HEK293 (cell line): ENCODE results near the gene PSAP.

ENCODE experiments used
- OSR2 ChIP-seq: fragments of 450-650 bp; formaldehyde crosslinking; IDR thresholded peaks from 2 replicates; pipeline ENCODE4 v1.5.1; 2016; ENCODE audit warnings: missing biosample characterization, missing genetic modification characterization
- PRDM1 ChIP-seq: fragments of 450-650 bp; formaldehyde crosslinking; IDR thresholded peaks from 2 replicates; pipeline ENCODE4; 2016; ENCODE audit warnings: missing biosample characterization, missing genetic modification characterization
- PRDM10 ChIP-seq: fragments of 450-650 bp; formaldehyde crosslinking; IDR thresholded peaks from 2 replicates; pipeline ENCODE4 v1.5.1; 2016; ENCODE audit warnings: missing biosample characterization, missing genetic modification characterization
- SALL2 ChIP-seq: fragments of 450-650 bp; formaldehyde crosslinking; IDR thresholded peaks from 2 replicates; pipeline ENCODE4 v1.5.0; 2017; ENCODE audit warnings: missing biosample characterization, mild to moderate bottlenecking, missing genetic modification characterization, borderline replicate concordance
- SCRT2 ChIP-seq: fragments of 450-650 bp; formaldehyde crosslinking; IDR thresholded peaks from 2 replicates; pipeline ENCODE4 v1.5.1; 2016; ENCODE audit warnings: missing biosample characterization, missing genetic modification characterization
- SP7 ChIP-seq: fragments of 450-650 bp; formaldehyde crosslinking; IDR thresholded peaks from 2 replicates; pipeline ENCODE4 v1.5.1; 2016; ENCODE audit warnings: missing biosample characterization, missing genetic modification characterization
- TSHZ1 ChIP-seq: fragments of 450-650 bp; formaldehyde crosslinking; IDR thresholded peaks from 2 replicates; pipeline ENCODE4 v1.5.1; 2016; ENCODE audit warnings: missing biosample characterization, missing genetic modification characterization, borderline replicate concordance
- ZBTB1 ChIP-seq: fragments of 450-650 bp; formaldehyde crosslinking; IDR thresholded peaks from 2 replicates; pipeline ENCODE4 v1.5.1; 2016; ENCODE audit warnings: missing biosample characterization, missing genetic modification characterization
- ZBTB11 ChIP-seq: fragments of 450-650 bp; formaldehyde crosslinking; conservative IDR thresholded peaks from 2 replicates; pipeline ENCODE4 v1.5.1; 2016; ENCODE audit warnings: low read depth, missing biosample characterization, missing genetic modification characterization
- ZBTB44 ChIP-seq: fragments of 450-650 bp; IDR thresholded peaks from 2 replicates; pipeline ENCODE4 v1.5.1; 2018; ENCODE audit warnings: missing biosample characterization, mild to moderate bottlenecking, missing genetic modification characterization
- ZFP37 ChIP-seq: fragments of 450-650 bp; formaldehyde crosslinking; IDR thresholded peaks from 2 replicates; pipeline ENCODE4 v1.5.1; 2016; ENCODE audit warnings: missing biosample characterization, missing genetic modification characterization
- ZNF146 ChIP-seq: fragments of 450-650 bp; formaldehyde crosslinking; IDR thresholded peaks from 2 replicates; pipeline ENCODE4 v1.5.1; 2016; ENCODE audit warnings: missing biosample characterization, missing genetic modification characterization
- ZNF223 ChIP-seq: fragments of 450-650 bp; formaldehyde crosslinking; IDR thresholded peaks from 2 replicates; pipeline ENCODE4 v1.5.1; 2016; ENCODE audit warnings: missing biosample characterization, missing genetic modification characterization
- ZNF274 ChIP-seq, 2 experiments: fragments of 200-500 bp in 1 of 2; fragments of 450-650 bp in 1 of 2; sonication (Bioruptor generic) in 1 of 2; formaldehyde crosslinking in 1 of 2; IDR thresholded peaks; 2 replicates each; pipeline versions ENCODE4 v1.5.1 to v1.6.1; 2014 to 2016; ENCODE audit warnings: borderline replicate concordance in 1 of 2, inconsistent platforms in 1 of 2, low read length in 1 of 2, missing biosample characterization in 1 of 2, missing genetic modification characterization in 1 of 2
- ZNF391 ChIP-seq: fragments of 450-650 bp; formaldehyde crosslinking; IDR thresholded peaks from 2 replicates; pipeline ENCODE4 v1.5.1; 2016; ENCODE audit warnings: low read depth, missing biosample characterization, missing genetic modification characterization, borderline replicate concordance
- ZNF561 ChIP-seq: fragments of 450-650 bp; IDR thresholded peaks from 2 replicates; pipeline ENCODE4 v1.5.1; 2018; ENCODE audit warnings: missing biosample characterization, missing genetic modification characterization, borderline replicate concordance
- ZNF701 ChIP-seq: fragments of 450-650 bp; formaldehyde crosslinking; IDR thresholded peaks from 2 replicates; pipeline ENCODE4 v1.5.1; 2016; ENCODE audit warnings: missing biosample characterization, missing genetic modification characterization
- TF ChIP-seq, protein P1 (sequence below): fragments of 450-650 bp; formaldehyde crosslinking; IDR thresholded peaks from 2 replicates; pipeline ENCODE4 v1.5.1; 2016; ENCODE audit warnings: missing biosample characterization, missing genetic modification characterization
- TF ChIP-seq, protein P2 (sequence below): fragments of 450-650 bp; formaldehyde crosslinking; IDR thresholded peaks from 2 replicates; pipeline ENCODE4 v1.5.1; 2017; ENCODE audit warnings: missing biosample characterization, missing genetic modification characterization

Gene PSAP

DNA sequence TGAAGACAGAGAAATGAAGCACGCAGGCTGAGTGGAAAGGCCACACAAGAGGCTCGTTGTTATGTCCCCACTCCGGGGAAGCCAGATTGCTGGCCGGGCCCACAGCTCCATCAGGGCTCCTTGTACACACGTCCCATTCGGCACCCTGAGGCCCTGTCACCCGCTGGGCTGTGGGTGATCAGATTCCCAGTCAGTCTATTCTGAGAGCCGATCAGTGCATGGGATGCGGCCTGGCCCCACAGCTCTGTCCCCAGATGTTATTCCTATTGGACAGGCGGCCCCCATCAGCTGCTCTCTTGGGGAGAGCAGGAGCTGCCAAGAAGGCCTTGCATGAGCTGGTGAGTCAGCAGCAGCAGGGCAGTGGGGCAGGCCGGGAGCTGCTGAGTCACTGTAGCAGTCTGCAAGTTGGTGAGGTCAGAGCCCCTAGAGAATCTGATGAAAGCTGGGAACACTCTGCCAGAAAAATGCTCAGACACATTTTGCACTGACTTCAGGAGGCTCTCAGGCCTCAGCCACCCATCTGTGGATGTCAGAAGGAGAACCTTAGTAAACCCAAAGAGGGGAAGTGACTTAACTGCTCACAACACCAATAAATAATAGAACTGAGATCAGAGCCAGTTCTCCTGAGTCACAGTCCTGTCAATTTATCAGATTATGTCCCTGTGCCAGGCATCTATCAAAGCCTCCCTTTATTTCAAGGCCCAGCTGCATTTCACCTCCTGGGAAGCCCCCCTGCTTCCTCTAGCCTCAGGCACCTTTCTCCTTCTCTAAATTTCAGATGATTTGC, 9.4 kb upstream of the PSAP start (continued):
- TF ChIP-seq, protein P1, sequence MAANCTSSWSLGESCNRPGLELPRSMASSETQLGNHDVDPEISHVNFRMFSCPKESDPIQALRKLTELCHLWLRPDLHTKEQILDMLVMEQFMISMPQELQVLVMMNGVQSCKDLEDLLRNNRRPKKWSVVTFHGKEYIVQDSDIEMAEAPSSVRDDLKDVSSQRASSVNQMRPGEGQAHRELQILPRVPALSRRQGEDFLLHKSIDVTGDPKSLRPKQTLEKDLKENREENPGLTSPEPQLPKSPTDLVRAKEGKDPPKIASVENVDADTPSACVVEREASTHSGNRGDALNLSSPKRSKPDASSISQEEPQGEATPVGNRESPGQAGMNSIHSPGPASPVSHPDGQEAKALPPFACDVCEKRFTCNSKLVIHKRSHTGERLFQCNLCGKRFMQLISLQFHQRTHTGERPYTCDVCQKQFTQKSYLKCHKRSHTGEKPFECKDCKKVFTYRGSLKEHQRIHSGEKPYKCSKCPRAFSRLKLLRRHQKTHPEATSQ (tag by site-specific recombination), result no peak
- TF ChIP-seq PRDM1 (tag by site-specific recombination), result peak; percentile 70
- TF ChIP-seq ZNF391, result no peak
- TF ChIP-seq SP7 (tag by site-specific recombination), result peak; percentile 89
- TF ChIP-seq, protein P2, sequence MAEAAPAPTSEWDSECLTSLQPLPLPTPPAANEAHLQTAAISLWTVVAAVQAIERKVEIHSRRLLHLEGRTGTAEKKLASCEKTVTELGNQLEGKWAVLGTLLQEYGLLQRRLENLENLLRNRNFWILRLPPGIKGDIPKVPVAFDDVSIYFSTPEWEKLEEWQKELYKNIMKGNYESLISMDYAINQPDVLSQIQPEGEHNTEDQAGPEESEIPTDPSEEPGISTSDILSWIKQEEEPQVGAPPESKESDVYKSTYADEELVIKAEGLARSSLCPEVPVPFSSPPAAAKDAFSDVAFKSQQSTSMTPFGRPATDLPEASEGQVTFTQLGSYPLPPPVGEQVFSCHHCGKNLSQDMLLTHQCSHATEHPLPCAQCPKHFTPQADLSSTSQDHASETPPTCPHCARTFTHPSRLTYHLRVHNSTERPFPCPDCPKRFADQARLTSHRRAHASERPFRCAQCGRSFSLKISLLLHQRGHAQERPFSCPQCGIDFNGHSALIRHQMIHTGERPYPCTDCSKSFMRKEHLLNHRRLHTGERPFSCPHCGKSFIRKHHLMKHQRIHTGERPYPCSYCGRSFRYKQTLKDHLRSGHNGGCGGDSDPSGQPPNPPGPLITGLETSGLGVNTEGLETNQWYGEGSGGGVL (tag by site-specific recombination), result peak; percentile 40; the same call in 1 of the 2 replicates
- TF ChIP-seq ZNF146 (tag by site-specific recombination), result no peak
- peak; percentile 52; the same call in 1 of the 2 replicates for TF ChIP-seq ZBTB1 (tag by site-specific recombination)
- no peak for TF ChIP-seq ZBTB11 (tag by site-specific recombination)
- TF ChIP-seq ZNF274 (IDR thresholded peaks at IDR 0.05; ENCODE audit: low read length), result no peak
- TF ChIP-seq ZNF274 (tag by site-specific recombination; IDR thresholded peaks at IDR 0.05; ENCODE audit: borderline replicate concordance), result no peak
- TF ChIP-seq ZBTB44 (tag by site-specific recombination), result peak; percentile 92
- TF ChIP-seq ZNF561 (tag by site-specific recombination), result peak; percentile 82; the same call in 1 of the 2 replicates
- peak; percentile 49 for TF ChIP-seq SCRT2 (tag by site-specific recombination)
- TF ChIP-seq OSR2 (tag by site-specific recombination), result peak; percentile 73
- TF ChIP-seq ZNF701 (tag by site-specific recombination), result no peak
- TF ChIP-seq SALL2 (tag by site-specific recombination), result no peak
- no peak for TF ChIP-seq ZNF223 (tag by site-specific recombination)
- TF ChIP-seq PRDM10 (tag by site-specific recombination), result peak; percentile 91
- peak; percentile 77; the same call in 1 of the 2 replicates for TF ChIP-seq TSHZ1 (tag by site-specific recombination)
- TF ChIP-seq ZFP37, result peak; percentile 90; the same call in 1 of the 2 replicates
